ENCODE data around the gene GLA.

Gene GLA

GRCh38 chrX:101348452-101349192 lies 59.1 kb downstream of the GLA start, which contains the start of gene TIMM8A:
Gene TIMM8A, minus strand, starts transcription at chrX:101348742. Its CDS starts 78 bp downstream, at chrX:101348664.
- peak; percentile 6 for DNase-seq

- no peak for DNase-seq
Observed at GRCh38 chrX:101347859-101348451, 59.8 kb downstream of the GLA start.
